Activated CD8-positive, alpha-beta memory T cell treated with anti-CD3 and anti-CD28 coated beads, Interleukin-2, amount 10 ng/mL, durations not matched to agents 7 days and 5 days (primary cell): ENCODE measurements around the gene EHD1. TPM values are rescaled to one million over a fixed set of nuclear protein-coding genes. Genes with fewer than 3 reads are reported as not detected.

Source experiments
- ATAC-seq: fragments of 150-1000 bp; cut with Tn5 transposase; one replicate; pipeline ENCODE4 v1.10.0; 2021; ENCODE audit warnings: moderate library complexity
- CTCF ChIA-PET: fragments of 350-600 bp; sonication (Branson Sonifier 250); formaldehyde crosslinking; loops from one replicate; lab custom pipeline; 2021; ENCODE audit warnings: antibody characterized with exemption; lab: Charles Lee
- DNase-seq: peaks from one replicate; pipeline ENCODE4 v3.0.0-alpha.2; 2020
- H3K27ac Mint-ChIP-seq: one replicate; pipeline ENCODE4 v1.8.0; 2021; ENCODE audit warnings: mild to moderate bottlenecking, mixed read lengths
- H3K27me3 Mint-ChIP-seq: one replicate; pipeline ENCODE4 v1.8.0; 2021; ENCODE audit warnings: mixed read lengths
- H3K36me3 Mint-ChIP-seq: one replicate; pipeline ENCODE4 v1.8.0; 2021; ENCODE audit warnings: mild to moderate bottlenecking, mixed read lengths
- H3K4me1 Mint-ChIP-seq: one replicate; pipeline ENCODE4 v1.8.0; 2021; ENCODE audit warnings: mixed read lengths
- H3K4me3 Mint-ChIP-seq: one replicate; pipeline ENCODE4 v1.8.0; 2021; ENCODE audit warnings: mild to moderate bottlenecking, moderate library complexity, mixed read lengths
- H3K9me3 Mint-ChIP-seq: one replicate; pipeline ENCODE4 v1.8.0; 2022; ENCODE audit warnings: low read depth, mixed read lengths
- total RNA-seq, 2 experiments: library from RNA; stranded (reverse); gene quantifications; one replicate each; pipeline ENCODE4 v1.2.3, GENCODE V29; 2021

The EHD1 gene
- total RNA-seq, 2 experiments from 2014 or later: 149 to 155 TPM

- DNase-seq (no peak), ATAC-seq (no peak)
- Mint-ChIP-seq H3K4me3 (no peak overlapping the region), H3K4me1 (no peaks in the 10 kb centered on the region), H3K27me3 (no peaks in the 10 kb centered on the region), H3K9me3 (no peaks in the 10 kb centered on the region), H3K36me3 (no peaks in the 10 kb centered on the region), H3K27ac (no peak overlapping the region)
- CTCF ChIA-PET: interaction anchor here (0.6 to 31.3 kb wide), 12 partner anchors 8 to 439 kb away, joined by 3 to 1163 read pairs (median 4); partner anchors contain the start of gene CDC42BPG
Observed at GRCh38 chr11:64893194-64894069, 15.0 kb upstream of the EHD1 start.

DNA sequence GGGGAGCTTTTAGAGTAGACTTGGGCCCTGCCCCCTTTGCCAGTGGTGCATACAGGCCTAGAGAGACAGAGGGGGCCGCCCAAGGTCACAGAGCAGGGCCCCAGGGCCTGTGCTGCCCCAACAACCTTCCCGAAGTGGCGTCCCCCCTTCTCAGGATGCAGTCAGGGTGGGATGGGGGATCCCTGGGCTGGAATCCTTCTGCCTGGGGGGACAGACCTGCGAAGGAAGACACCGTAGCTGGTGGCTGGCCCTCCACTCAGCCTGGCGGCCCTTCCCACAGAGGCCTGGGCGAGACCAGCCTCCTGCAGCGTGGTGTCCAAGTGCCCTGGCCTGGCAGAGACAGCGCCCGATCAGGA, 14.4 kb upstream of the EHD1 start:
- CTCF ChIA-PET: interaction anchor here (1.3 to 31.3 kb wide), 4 partner anchors 16 to 121 kb away, joined by 6 to 1163 read pairs (median 10); partner anchors contain the start of genes ARL2 and CDC42BPG
- ATAC-seq: no peak

DNA sequence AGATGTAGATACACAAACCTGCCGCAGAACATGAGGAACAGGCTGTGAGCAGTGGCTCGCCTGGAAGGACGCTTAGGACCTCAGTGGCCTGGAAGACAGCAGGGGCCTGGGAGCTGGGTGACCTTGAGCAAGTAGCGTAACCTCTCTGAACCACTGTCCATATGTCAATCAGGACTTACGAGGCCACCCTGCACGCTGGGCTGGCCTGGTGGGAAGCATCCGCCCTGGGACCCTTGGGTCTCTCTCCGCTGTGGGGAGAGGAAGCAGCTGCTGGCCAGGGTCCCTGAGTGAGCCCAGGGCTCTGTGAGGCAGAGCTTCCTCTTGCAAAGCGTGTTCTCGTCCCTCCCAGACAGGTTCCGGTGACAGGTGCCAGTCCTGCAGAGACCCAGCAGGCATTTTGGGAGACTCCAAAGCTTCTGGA, 14.0 kb upstream of the EHD1 start:
- H3K36me3 Mint-ChIP-seq: no peaks in the 10 kb centered on the region
- no peak overlapping the region for H3K27ac Mint-ChIP-seq
- H3K9me3 Mint-ChIP-seq: no peaks in the 10 kb centered on the region
- CTCF ChIA-PET: interaction anchor here (1.3 to 31.3 kb wide), 4 partner anchors 15 to 122 kb away, joined by 6 to 1163 read pairs (median 10); partner anchors contain the start of genes ARL2 and CDC42BPG
- ATAC-seq: no peak
- peaks cover 8% of the 10 kb centered on the region for H3K4me1 Mint-ChIP-seq
- H3K4me3 Mint-ChIP-seq: no peak overlapping the region
- no peak for DNase-seq
- H3K27me3 Mint-ChIP-seq: no peaks in the 10 kb centered on the region

More for the DNA sequence above, 14.4 kb upstream of the EHD1 start:
- Mint-ChIP-seq H3K4me1 (peaks cover 5% of the 10 kb centered on the region), H3K36me3 (no peaks in the 10 kb centered on the region), H3K9me3 (no peaks in the 10 kb centered on the region), H3K27me3 (no peaks in the 10 kb centered on the region), H3K4me3 (no peak overlapping the region), H3K27ac (no peak overlapping the region)
- no peak for DNase-seq

DNA sequence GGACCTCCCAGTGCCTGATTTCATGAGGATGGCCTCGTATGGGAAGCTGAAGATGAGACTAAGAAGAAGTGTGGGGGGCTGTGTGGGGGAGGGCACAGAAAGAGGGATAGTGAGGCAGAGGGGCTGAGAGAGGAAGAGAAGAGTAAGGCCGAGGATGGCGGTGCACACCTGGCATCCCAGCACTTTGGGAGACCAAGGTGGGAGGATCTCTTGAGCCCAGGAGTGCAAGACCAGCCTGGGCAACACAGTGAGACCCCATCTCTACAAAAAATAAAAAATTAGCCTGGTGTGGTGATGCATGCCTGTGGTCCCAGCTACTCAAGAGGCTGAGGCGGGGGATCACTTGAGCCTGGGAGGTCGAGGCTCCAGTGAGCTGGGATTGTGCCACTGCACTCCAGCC, 13.5 kb upstream of the EHD1 start:
- ATAC-seq: no peak
- CTCF ChIA-PET: interaction anchor here (1.3 to 31.3 kb wide), 3 partner anchors 19 to 122 kb away, joined by 6 to 1163 read pairs (median 9); partner anchors contain the start of genes ARL2 and CDC42BPG
- Mint-ChIP-seq H3K4me1 (peaks cover 11% of the 10 kb centered on the region), H3K27ac (no peak overlapping the region), H3K4me3 (no peak overlapping the region), H3K9me3 (no peaks in the 10 kb centered on the region), H3K36me3 (no peaks in the 10 kb centered on the region), H3K27me3 (no peaks in the 10 kb centered on the region)
- DNase-seq: no peak

GRCh38 chr11:64891215-64891848, 12.9 kb upstream of the EHD1 start:
- no peak overlapping the region for H3K4me3 Mint-ChIP-seq
- CTCF ChIA-PET: interaction anchor here (1.3 to 31.3 kb wide), 5 partner anchors 9 to 123 kb away, joined by 4 to 1163 read pairs (median 7); partner anchors contain the start of genes ARL2, CDC42BPG and EHD1

GRCh38 chr11:64890522-64890939, 12.1 kb upstream of the EHD1 start:
- CTCF ChIA-PET: interaction anchor here (0.6 to 31.3 kb wide), 6 partner anchors 9 to 333 kb away, joined by 3 to 1163 read pairs (median 6); partner anchors contain the start of genes ARL2, CDC42BPG and EHD1
- DNase-seq (no peak), ATAC-seq (no peak)
- no peaks in the 10 kb centered on the region for H3K27me3 Mint-ChIP-seq
- peaks cover 18% of the 10 kb centered on the region for H3K4me1 Mint-ChIP-seq
- no peaks in the 10 kb centered on the region for H3K36me3 Mint-ChIP-seq
- no peak overlapping the region for H3K4me3 Mint-ChIP-seq
- no peaks in the 10 kb centered on the region for H3K9me3 Mint-ChIP-seq
- H3K27ac Mint-ChIP-seq: no peak overlapping the region

More at GRCh38 chr11:64891215-64891848, 12.9 kb upstream of the EHD1 start:
- H3K27ac Mint-ChIP-seq: no peak overlapping the region
- H3K9me3 Mint-ChIP-seq: no peaks in the 10 kb centered on the region
- peaks cover 11% of the 10 kb centered on the region for H3K4me1 Mint-ChIP-seq
- ATAC-seq: no peak
- no peaks in the 10 kb centered on the region for H3K27me3 Mint-ChIP-seq
- no peak for DNase-seq
- no peaks in the 10 kb centered on the region for H3K36me3 Mint-ChIP-seq

GRCh38 chr11:64888729-64889511, 10.5 kb upstream of the EHD1 start:
- ATAC-seq (no peak), DNase-seq (no peak)
- H3K4me3 Mint-ChIP-seq: no peak overlapping the region
- no peaks in the 10 kb centered on the region for H3K9me3 Mint-ChIP-seq
- CTCF ChIA-PET: interaction anchor here (0.5 to 31.3 kb wide), 6 partner anchors 13 to 228 kb away, joined by 3 to 1163 read pairs (median 6); partner anchors contain the start of genes ARL2, CDC42BPG, EHD1 and ZNHIT2
- no peaks in the 10 kb centered on the region for H3K27me3 Mint-ChIP-seq
- H3K27ac Mint-ChIP-seq: no peak overlapping the region
- peaks cover 29% of the 10 kb centered on the region for H3K4me1 Mint-ChIP-seq
- no peaks in the 10 kb centered on the region for H3K36me3 Mint-ChIP-seq

- peaks cover 34% of the 10 kb centered on the region for H3K4me1 Mint-ChIP-seq
- H3K4me3 Mint-ChIP-seq: peak overlapping the region; percentile 65
- no peaks in the 10 kb centered on the region for H3K9me3 Mint-ChIP-seq
- peak overlapping the region; percentile 84 for H3K27ac Mint-ChIP-seq
- H3K36me3 Mint-ChIP-seq: no peaks in the 10 kb centered on the region
- no peak for ATAC-seq
- no peaks in the 10 kb centered on the region for H3K27me3 Mint-ChIP-seq
- no peak for DNase-seq
- CTCF ChIA-PET: interaction anchor here (0.6 to 31.3 kb wide), 13 partner anchors 8 to 229 kb away, joined by 3 to 1163 read pairs (median 4); partner anchors contain the start of genes CDC42BPG, EHD1, PPP2R5B and TM7SF2
Observed at GRCh38 chr11:64888406-64888728, 9.9 kb upstream of the EHD1 start.

- Mint-ChIP-seq H3K27ac (peak overlapping the region; percentile 84), H3K4me3 (peak overlapping the region; percentile 65), H3K27me3 (no peaks in the 10 kb centered on the region), H3K36me3 (no peaks in the 10 kb centered on the region), H3K9me3 (no peaks in the 10 kb centered on the region), H3K4me1 (peaks cover 38% of the 10 kb centered on the region)
- CTCF ChIA-PET: interaction anchor here (0.7 to 31.3 kb wide), 12 partner anchors 9 to 230 kb away, joined by 3 to 1163 read pairs (median 4); partner anchors contain the start of genes CDC42BPG, EHD1, PPP2R5B and TM7SF2
- peak; percentile 94 for ATAC-seq
- DNase-seq: peak; percentile 87
Observed at GRCh38 chr11:64887757-64888405, 9.5 kb upstream of the EHD1 start.

DNA sequence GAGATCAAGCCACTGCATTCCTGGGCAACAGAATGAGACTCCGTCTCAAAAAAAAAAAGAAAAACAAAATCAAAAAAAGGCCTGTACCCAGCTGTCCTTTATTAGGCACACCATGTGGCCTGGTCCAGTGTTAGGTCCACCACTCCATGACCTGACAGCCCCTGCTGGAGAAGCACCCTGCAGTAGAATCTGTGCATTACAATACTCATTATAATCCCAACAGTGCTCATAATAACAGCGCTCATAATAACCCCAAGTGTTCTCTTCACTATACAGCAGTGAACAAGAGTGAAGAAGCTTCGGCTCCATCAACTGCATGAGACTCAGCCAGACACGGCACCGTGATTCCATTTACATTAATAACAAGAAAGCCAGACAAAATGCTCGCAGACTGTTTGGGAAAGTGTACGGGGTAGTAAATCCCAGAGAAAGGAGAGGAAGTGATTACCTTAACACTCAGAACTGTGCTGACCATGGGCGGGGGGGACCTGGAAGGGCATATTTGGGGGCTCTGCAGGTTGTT, 8.9 kb upstream of the EHD1 start:
- ATAC-seq (no peak), DNase-seq (no peak)
- Mint-ChIP-seq H3K4me3 (no peak overlapping the region), H3K27ac (peak overlapping the region; percentile 37), H3K36me3 (no peaks in the 10 kb centered on the region), H3K27me3 (no peaks in the 10 kb centered on the region), H3K4me1 (peaks cover 40% of the 10 kb centered on the region), H3K9me3 (no peaks in the 10 kb centered on the region)
- CTCF ChIA-PET: interaction anchor here (0.7 to 31.3 kb wide), 11 partner anchors 9 to 224 kb away, joined by 3 to 1163 read pairs (median 4); partner anchors contain the start of genes ARL2, CDC42BPG, EHD1 and PPP2R5B

DNA sequence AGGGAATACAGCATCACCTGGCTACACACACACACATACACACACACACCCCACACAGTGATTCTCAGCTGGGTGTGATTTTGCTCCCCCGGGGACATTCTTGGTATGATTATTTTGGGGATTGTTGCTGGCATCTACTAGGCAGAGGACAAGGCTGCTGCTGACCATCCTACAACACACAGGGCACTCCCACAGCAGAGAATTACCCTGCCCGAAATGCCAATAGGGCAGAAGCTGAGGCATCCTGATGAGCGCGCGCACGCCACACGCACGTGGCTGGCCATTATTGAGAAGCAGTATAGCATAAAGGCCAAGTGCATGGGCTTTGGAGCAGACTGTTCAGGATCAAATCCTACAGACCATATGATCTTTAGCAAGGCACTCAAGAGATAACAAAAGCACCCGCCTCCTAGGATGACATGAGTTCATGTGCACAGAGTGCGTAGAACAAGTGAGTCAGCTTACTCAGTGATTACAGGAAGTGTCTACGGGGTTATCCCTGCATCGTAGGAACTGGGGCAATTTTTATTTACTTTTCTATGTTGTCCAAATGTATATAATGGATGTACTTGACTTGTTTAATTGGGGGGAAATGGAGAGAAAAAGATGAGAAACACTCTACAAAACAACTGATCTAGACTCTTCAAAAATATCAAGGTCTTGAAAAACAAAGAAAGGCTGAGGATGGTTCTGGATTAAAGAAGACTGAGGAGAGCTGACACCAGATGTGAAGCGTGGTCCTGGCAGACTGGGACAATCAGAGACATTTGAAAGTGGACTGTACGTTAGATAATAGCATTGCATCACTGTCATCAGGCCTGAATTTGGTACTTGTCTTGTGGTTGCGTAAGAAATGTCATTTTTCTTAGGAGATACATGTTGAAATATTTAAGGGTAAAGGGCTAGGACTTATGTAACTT, 7.2 kb upstream of the EHD1 start:
- DNase-seq (peak; percentile 68), ATAC-seq (peak; percentile 59)
- CTCF ChIA-PET: interaction anchor here (0.9 to 31.3 kb wide), 4 partner anchors 8 to 103 kb away, joined by 3 to 1163 read pairs (median 42); partner anchors contain the start of genes CDC42BPG and EHD1
- Mint-ChIP-seq H3K9me3 (no peaks in the 10 kb centered on the region), H3K27ac (peak overlapping the region; percentile 81), H3K27me3 (no peaks in the 10 kb centered on the region), H3K36me3 (no peaks in the 10 kb centered on the region), H3K4me1 (peaks cover 51% of the 10 kb centered on the region), H3K4me3 (peak overlapping the region; percentile 31)
